Neural cell (in vitro differentiated cells): ENCODE measurements around the gene MED22.

Source experiments
- CTCF ChIP-seq: fragments of 450-650 bp; IDR thresholded peaks from 2 replicates; pipeline ENCODE4 v1.5.1; 2014; ENCODE audit warnings: antibody characterized with exemption, mild to moderate bottlenecking, moderate library complexity; ENCODE audit not compliant: poor library complexity, severe bottlenecking
- EP300 ChIP-seq: fragments of 450-650 bp; conservative IDR thresholded peaks from 2 replicates; pipeline ENCODE4 v1.6.1; 2014; ENCODE audit warnings: antibody characterized with exemption, mild to moderate bottlenecking, moderate library complexity; ENCODE audit not compliant: poor library complexity, severe bottlenecking
- EZH2 ChIP-seq: fragments of 200-600, 300-800 bp; shearing (Covaris generic), sonication (generic); IDR thresholded peaks from 2 replicates; pipeline ENCODE4 v1.6.1; 2014; ENCODE audit warnings: antibody characterized with exemption, low read length, borderline replicate concordance, mild to moderate bottlenecking; ENCODE audit not compliant: insufficient read depth, poor library complexity, severe bottlenecking
- MXI1 ChIP-seq: fragments of 450-650 bp; conservative IDR thresholded peaks from 2 replicates; pipeline ENCODE4 v1.6.1; 2014; ENCODE audit warnings: antibody characterized with exemption, mild to moderate bottlenecking; ENCODE audit not compliant: poor library complexity, severe bottlenecking

DNA sequence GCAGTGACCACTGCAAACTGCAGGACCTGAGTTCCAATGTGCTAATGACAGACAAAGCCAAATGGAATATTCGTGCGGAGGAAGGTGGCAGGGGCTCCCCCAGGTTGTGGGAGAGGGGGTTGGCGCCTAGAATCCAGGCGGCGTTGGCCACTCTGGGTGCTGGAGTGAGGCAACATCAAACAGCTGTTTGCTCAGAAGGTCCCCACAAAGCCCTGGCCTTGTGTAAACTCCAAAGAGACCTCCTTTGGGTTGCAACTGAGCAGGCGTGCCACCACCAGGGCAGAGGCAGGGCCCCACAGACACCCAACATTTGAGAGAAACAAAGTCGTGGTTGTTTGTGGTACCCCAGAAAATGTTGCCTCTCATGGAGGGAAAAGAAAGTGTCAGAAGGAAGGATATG, 42.8 kb upstream of the MED22 start:
- no peak for TF ChIP-seq CTCF
- no peak for TF ChIP-seq EZH2
- TF ChIP-seq MXI1, result no peak
- TF ChIP-seq EP300, result no peak
